Heart right ventricle (tissue), 16 donors: ENCODE results near the gene RNF212B. TPM values are rescaled to one million over a fixed set of nuclear protein-coding genes. Genes with fewer than 3 reads are reported as not detected.

Experiments used
- ATAC-seq, 8 donors: fragments of 200-7000 bp; cut with Tn5 transposase; one replicate each; pipeline ENCODE4 v1.9.1; 2020; ENCODE audit warnings: mild to moderate bottlenecking in 8 of 8, moderate library complexity in 8 of 8, moderate number of reproducible peaks in 1 of 8
- DNase-seq, 2 donors: peaks; one replicate each; pipeline ENCODE4 v3.0.0-alpha.2; 2020
- H3K27ac ChIP-seq, 10 donors: fragments of 200-600 bp; sonication (generic) in 2 of 10; one replicate each; pipeline versions ENCODE4 v1.5.0 to v1.8.0; 2020 to 2022; ENCODE audit warnings: mild to moderate bottlenecking in 3 of 10
- H3K27me3 ChIP-seq, 7 donors: fragments of 200-600 bp; one replicate each; pipeline ENCODE4 v1.8.0; 2021 to 2022; ENCODE audit warnings: mild to moderate bottlenecking in 2 of 7
- H3K36me3 ChIP-seq, 9 donors: fragments of 200-600 bp; sonication (generic) in 1 of 9; one replicate each; pipeline versions ENCODE4 v1.5.0 to v1.8.0; 2020 to 2022; ENCODE audit warnings: mild to moderate bottlenecking in 2 of 9
- H3K4me1 ChIP-seq, 9 donors: fragments of 200-600 bp; sonication (generic) in 1 of 9; one replicate each; pipeline versions ENCODE4 v1.5.0 to v1.8.0; 2020 to 2022; ENCODE audit warnings: mild to moderate bottlenecking in 4 of 9
- H3K4me3 ChIP-seq, 10 donors: fragments of 200-600 bp; sonication (generic) in 2 of 10; one replicate each; pipeline versions ENCODE4 v1.5.0 to v1.8.0; 2020 to 2022; ENCODE audit warnings: mild to moderate bottlenecking in 7 of 10, moderate library complexity in 2 of 10
- H3K9me3 ChIP-seq, 11 donors: fragments of 200-600 bp in 10 of 11; sonication (generic) in 2 of 11; one replicate each; pipeline versions ENCODE4 v1.5.0 to v1.8.0; 2013 to 2022; ENCODE audit warnings: mild to moderate bottlenecking in 2 of 11, control low read depth in 1 of 11, moderate library complexity in 1 of 11
- WGBS, 2 donors: extraction: QIAGEN DNeasy Blood & Tissue Kit; methylation state at CpG; one replicate each; pipeline ENCODE4 v1.1.7; 2013; ENCODE audit warnings: inconsistent platforms in 1 of 2; 5-methylcytosine and 5-hydroxymethylcytosine counted together
- intact Hi-C, 10 donors: fragments of 100-400 bp; cut with DNase I; formaldehyde crosslinking; loops; one replicate each; pipeline versions ENCODE4 v1.11.1 to v1.14.2; 2022
- polyA plus RNA-seq, 2 donors: library from polyadenylated mRNA; stranded (reverse); fragments of 200-250 nt; gene quantifications; one replicate each; pipeline ENCODE4 v1.2.3, GENCODE V29; 2013
- total RNA-seq, 10 donors: library from RNA; stranded (reverse); fragmentation: NEBNext Ultra II Directional in 3 of 10; extraction: Animal tissue kit (Norgen Biotek cat#: 25700) in 3 of 10; gene quantifications; one replicate each; pipeline versions ENCODE4 v1.2.1 to v1.2.4, GENCODE V29; 2021 to 2023
- TF ChIP-seq, protein P1 (sequence below), 9 donors: fragments of 200-600 bp; sonication (generic) in 2 of 9; IDR thresholded peaks; one replicate each; pipeline versions ENCODE4 v1.5.0 to v1.8.0; 2021 to 2022; ENCODE audit warnings: antibody characterized with exemption in 9 of 9, mild to moderate bottlenecking in 5 of 9, moderate library complexity in 1 of 9
- donor health status: Arrhythmogenic right ventricular cardiomyopathy.
- donor health status: ischemic (EF 13 %, LVEDD 7.1; RV severe dilation, severe dysfunction).
- donor health status: healthy with polysubstance abuse.
- donor health status: DM: no; HTN: yes; CAD: no.
- donor health status: DM: no; HTN: no; CAD: no.
- donor health status: ischemic (EF 25% LVEDD 6.9; RV normal size, moderate dysfunction).
- donor health status: ischemic (EF 25% LVEDD 5.7; RV mildly dilated, moderate dysfunction).
- donor health status: healthy.
- donor health status: DM: yes; HTN: yes; CAD: no.
- donor health status: Ischemic cardiomyopathy.
- donor health status: ischemic (EF 35%, LVEDD 5.7; RV mildly dilated, moderate dysfunction).
- donor health status: nonischemic (EF 11% LVEDD 7.7; RV severe dilation, severe dysfunction).
- donor health status: DM: yes; HTN: yes; CAD: no.
- donor health status: PGD.
- donor health status: ischemic (EF 29% LVEDD 5.4; RV normal size, mild dysfunction).
- donor health status: nonischemic (EF 23%, LVEDD 6.1; RV moderate dilation, normal function).

Gene RNF212B
- total and polyA plus RNA-seq, 12 donors, result not detected

DNA sequence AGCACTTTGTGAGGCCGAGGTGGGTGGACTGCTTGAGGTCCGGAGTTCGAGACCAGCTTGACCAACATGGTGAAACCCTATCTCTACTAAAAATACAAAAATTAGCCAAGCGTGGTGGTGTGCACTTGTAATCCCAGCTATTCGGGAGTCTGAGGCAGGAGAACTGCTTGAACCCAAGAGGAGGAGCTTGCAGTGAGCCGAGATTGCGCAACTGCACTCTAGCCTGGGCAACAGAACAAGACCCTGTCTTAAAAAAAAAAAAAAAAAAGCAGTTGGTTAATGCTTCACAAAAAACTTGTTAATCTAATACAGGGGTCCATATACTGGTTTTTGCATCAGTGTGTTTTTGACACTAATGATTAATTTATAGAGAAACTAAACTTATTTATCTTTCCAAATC, 35.7 kb upstream of the RNF212B start:
- 95 to 96% methylated on average over 7 of the region's 7 CpGs for WGBS, 2 donors

GRCh38 chr14:23206422-23207145, 31.2 kb upstream of the RNF212B start:
- no peak for DNase-seq
- H3K27me3 ChIP-seq, result peaks cover 0 to 10% (median 5%) of the 10 kb centered on the region in 7 donors
- H3K36me3 ChIP-seq, result no peaks in the 10 kb centered on the region
- H3K4me1 ChIP-seq, result no peaks in the 10 kb centered on the region
- H3K9me3 ChIP-seq, result no peaks in the 10 kb centered on the region
- TF ChIP-seq, protein P1, sequence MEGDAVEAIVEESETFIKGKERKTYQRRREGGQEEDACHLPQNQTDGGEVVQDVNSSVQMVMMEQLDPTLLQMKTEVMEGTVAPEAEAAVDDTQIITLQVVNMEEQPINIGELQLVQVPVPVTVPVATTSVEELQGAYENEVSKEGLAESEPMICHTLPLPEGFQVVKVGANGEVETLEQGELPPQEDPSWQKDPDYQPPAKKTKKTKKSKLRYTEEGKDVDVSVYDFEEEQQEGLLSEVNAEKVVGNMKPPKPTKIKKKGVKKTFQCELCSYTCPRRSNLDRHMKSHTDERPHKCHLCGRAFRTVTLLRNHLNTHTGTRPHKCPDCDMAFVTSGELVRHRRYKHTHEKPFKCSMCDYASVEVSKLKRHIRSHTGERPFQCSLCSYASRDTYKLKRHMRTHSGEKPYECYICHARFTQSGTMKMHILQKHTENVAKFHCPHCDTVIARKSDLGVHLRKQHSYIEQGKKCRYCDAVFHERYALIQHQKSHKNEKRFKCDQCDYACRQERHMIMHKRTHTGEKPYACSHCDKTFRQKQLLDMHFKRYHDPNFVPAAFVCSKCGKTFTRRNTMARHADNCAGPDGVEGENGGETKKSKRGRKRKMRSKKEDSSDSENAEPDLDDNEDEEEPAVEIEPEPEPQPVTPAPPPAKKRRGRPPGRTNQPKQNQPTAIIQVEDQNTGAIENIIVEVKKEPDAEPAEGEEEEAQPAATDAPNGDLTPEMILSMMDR (IDR thresholded peaks at IDR 0.05), result no peak
- H3K4me3 ChIP-seq, result no peak overlapping the region
- intact Hi-C loops, result no loop called here
- no peak overlapping the region for H3K27ac ChIP-seq
- 65 to 80% methylated on average over 3 of the region's 3 CpGs for WGBS, 2 donors
- no peak for ATAC-seq

More for the DNA sequence above, 35.7 kb upstream of the RNF212B start:
- Histone ChIP-seq H3K9me3 (no peaks in the 10 kb centered on the region), H3K27me3 (peaks cover 0 to under 1% (median 0%) of the 10 kb centered on the region in 7 donors), H3K4me1 (no peaks in the 10 kb centered on the region), H3K36me3 (no peaks in the 10 kb centered on the region), H3K4me3 (no peak overlapping the region), H3K27ac (no peak overlapping the region)
- DNase-seq (no peak), ATAC-seq (no peak)
- intact Hi-C loops, result no loop called here
- TF ChIP-seq, protein P1 (IDR thresholded peaks at IDR 0.05), result no peak

- peaks cover 0 to 10% (median 5%) of the 10 kb centered on the region in 7 donors for H3K27me3 ChIP-seq
- intact Hi-C loops, result no loop called here
- TF ChIP-seq, protein P1 (IDR thresholded peaks at IDR 0.05), result no peak
- 59 to 65% methylated on average over 3 of the region's 3 CpGs for WGBS, 2 donors
- no peak for ATAC-seq
- DNase-seq, result no peak
- no peaks in the 10 kb centered on the region for H3K36me3 ChIP-seq
- H3K9me3 ChIP-seq, result no peaks in the 10 kb centered on the region
- no peaks in the 10 kb centered on the region for H3K4me1 ChIP-seq
- no peak overlapping the region for H3K4me3 ChIP-seq
- no peak overlapping the region for H3K27ac ChIP-seq
Observed at GRCh38 chr14:23207146-23207540, 30.6 kb upstream of the RNF212B start.

DNA sequence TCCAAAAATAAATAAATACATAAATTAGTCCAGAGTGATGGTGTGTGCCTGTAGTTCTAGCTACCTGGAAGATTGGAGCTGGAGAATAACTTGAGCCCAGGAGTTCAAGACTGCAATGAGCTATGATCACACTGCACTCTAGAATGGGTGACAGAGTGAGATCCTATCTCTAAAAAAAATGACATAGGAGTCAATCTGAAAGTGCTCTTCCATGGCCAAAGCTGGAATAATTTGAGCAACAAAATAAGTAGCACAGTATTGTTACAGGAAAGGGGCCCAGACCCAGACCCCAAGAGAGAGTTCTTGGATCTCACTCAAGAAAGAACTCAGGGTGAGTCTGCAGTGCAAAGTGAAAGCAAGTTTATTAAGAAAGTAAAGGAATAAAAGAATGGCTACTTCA, 29.4 kb upstream of the RNF212B start:
- Histone ChIP-seq H3K9me3 (no peaks in the 10 kb centered on the region), H3K36me3 (no peaks in the 10 kb centered on the region), H3K4me1 (no peaks in the 10 kb centered on the region), H3K27ac (no peak overlapping the region), H3K27me3 (peaks cover 0 to 10% (median 5%) of the 10 kb centered on the region in 7 donors), H3K4me3 (no peak overlapping the region)
- intact Hi-C loops, result no loop called here
- ATAC-seq (no peak), DNase-seq (no peak)
- TF ChIP-seq, protein P1 (IDR thresholded peaks at IDR 0.05), result no peak
